Kasumi-1 (cell line): ENCODE results near the gene CMSS1.

ENCODE experiments used
- DNase-seq, 2 experiments: peaks; one replicate each; lab custom pipeline; 2025; lab: John Stamatoyannopoulos, UW

The CMSS1 gene

DNA sequence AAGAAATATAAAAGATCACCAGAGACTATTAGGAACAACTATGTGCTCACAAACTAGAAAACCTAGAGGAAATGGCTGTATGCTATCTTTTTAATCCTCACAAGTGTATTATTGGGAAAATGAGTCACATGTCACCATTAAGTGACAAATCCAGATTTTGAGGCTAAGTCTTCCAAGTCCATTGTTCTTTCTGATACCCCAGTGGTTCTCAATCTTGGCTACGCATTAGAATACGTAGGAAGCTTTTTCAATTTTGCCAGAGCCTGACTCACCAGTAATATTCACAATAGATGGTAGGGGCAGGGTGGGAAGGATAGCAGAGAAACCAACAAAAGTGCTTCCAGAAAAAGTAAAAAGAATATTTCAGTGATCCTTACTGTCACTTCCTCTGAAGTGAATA is 179.6 kb downstream of the CMSS1 start:
- no peak for DNase-seq

DNA sequence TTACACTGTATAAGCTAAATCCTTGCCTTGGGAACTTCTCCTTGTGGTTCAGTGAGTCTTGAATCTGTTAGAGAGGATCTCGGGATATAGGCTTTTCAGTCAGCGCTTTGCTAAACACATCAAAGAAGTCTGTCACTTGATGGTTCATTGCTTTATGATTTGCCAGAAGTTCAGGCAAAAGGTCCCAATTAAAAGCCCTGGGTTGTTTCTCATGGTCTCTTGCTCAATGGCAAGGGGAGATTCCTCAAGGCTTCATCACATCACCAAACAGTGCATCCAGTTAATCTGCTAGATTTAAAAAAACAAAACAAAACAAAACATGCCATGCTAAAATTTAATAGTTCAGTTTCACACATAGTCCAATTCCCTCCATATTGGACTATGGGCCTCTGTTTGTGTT is 181.9 kb downstream of the CMSS1 start:
- no peak for DNase-seq

DNA sequence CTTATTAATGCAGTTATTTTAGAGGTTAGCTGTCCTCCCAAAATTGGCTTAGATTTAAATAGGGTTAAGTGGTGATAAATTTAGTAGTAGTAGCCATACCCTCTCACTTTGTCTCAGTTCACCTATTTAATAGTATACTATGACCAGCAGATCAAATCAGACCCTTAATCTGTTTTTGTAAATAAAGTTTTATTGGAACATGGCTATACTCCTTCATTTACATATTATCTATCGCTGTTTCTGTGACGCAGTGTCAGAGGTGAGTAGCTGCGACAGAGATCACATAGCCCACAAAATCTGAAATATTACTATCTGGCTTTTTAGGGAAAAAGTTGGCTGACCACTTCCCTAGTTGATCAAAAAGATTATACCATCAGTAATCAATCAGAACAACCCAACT is 183.4 kb downstream of the CMSS1 start:
- no peak for DNase-seq

DNA sequence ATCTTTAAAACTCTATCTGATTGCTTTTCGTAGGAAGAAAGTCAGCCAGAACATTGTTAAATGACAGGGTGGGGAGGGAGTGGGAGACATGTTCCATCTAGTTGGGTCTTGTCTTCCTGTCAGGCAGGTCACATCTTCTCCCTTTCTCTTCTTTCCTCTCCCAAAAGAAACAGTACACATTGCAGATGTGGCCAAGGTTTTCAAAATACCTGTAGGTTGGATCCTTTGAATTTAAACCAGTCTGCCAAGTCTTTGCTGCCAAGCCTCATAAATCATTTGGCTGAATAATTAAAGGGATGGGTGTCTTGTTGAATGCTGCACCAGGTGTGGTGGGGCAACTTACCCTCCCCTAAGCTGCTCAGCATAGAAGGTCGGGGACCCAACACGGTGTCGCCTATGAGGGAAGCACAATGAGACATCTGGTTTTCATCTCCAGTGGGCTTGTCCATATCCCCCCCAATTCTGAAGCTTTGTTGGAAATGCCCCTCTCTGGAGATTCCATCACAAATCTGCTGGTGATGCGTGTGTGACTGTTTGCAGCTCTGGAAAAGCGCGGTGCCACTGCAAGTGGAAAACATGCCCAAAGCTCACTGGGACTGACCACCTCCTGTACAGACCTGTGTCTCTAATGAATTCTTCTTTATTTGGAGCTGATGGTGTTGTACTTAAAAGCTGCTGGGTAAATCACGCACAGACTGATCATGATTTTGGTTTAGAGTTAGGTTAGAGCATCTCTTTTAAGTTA is 184.0 kb downstream of the CMSS1 start:
- no peak for DNase-seq

DNA sequence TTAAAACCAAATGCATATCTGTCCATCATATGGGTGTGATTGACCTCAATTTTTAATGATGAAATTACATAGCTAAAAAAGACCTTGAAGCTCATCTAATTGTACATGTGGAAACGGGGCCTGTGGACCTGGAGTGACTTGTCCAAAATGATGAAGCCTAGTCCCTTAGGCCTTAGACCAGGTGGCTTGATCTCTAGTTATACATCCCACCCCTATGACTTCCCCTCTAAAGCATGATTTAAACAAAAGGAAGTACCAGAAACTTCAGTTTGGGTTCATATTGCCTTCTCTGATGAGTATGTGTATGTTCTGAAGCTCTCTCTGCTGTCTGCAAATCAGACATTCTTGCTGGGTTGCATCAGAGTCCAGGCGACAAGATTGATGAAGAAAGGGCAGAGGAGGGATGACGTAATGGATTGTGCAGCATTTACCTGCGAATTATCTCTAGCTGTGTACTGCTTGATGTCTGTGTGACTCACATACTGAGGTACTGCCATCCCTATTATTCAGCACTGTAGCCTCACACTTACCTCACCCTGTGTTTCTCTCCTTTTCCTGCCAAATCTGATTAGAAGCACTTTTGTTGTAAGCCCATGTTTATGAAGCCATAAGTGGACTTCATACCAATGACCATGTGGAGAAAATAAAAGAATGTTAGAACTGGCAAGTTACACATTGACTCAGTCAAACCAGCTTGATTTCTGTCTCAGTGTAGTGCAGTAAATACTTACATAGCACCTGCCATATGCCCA is 185.1 kb downstream of the CMSS1 start:
- no peak for DNase-seq

DNA sequence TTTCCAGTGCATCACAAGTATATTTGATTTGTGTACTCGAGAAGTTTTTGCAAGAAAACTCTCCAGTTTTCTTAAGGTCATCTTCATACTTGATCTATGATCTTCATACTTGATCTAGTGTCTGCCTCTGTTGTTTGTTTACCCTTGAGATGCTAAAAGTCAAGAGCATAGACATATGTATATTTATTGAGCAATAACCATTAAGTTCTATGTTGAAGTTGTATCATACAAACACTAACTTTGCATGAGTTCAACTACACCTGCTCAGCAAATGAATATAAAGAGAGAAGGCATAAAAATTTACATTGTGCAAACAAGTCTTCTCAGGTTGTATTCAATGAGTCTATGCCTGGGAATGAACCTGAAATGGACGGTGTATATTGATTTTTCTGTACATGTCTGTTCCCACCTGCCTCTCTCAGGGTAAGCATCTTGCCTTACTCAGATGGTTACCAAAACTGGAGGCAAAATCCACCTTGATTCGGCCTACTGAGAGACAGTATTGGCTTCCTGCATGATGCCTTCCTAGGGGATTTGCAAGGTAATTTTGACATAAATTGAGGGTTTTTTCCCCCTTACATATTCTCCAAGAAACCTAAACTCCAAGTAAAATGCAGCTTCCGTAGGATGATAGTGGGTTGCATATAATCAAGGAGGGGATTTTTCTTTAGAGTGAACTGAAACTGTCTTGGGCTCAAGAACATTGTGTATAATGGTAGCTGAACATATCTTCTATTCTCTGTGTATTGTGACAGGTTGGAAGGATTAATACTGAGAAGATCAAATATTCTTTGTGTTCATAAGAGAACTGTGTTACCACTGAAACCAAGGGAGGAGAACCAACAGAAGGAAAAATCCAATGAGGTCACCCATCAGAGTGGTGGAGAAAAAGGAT is 186.2 kb downstream of the CMSS1 start:
- no peak for DNase-seq

DNA sequence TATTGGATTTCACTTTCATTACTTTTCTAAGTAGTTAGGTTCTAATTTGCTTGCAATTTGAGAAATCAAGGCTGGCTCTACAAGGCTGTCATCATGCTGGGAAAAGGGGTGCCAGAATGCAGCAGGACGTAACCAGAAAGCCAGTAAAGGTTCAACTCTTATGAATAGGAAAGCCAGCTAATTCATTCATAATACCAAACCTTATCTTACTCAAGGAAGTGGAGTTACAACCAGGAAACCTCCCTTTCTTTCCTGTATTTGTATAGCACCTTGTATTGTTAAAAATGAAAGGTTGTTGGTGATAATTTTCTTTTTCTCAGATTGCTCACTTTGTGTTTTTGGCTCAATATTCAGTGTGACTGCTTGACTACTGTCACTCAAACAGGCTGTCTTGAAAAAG is 187.3 kb downstream of the CMSS1 start:
- no peak for DNase-seq

DNA sequence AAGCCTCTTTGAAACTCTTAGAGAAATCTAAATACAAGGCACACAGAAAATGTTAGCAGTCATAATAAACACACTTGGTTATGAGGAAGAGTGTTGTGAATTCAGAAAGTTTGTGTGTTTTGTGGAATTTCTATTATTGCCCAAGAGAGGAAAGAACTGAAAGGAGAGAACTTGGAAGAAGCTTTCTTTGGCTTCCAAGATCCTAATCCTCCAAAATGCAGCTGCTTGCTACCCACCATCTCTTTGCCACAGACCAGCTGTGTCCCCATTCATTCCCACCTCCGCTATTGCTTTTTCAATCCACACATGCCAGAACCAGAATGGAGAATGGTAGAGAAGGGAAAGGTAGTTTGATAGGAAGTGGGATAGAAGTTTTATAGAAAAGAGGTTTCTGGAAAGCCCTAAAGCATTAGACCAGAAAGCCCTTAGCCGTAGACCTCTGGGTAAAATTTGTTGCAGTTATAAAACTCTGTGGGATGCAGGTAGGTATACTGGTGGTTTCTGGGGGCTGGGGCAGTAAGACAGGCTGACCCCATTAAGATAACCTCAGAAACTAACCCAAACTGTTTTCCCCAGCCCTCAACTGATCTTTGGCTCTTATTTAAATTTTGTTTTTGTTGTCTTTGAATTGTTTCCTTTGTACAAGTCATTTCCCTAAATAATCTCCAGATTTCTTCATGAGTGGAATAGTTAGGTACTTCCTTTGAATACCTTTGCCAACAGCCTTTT is 188.2 kb downstream of the CMSS1 start:
- no peak for DNase-seq

DNA sequence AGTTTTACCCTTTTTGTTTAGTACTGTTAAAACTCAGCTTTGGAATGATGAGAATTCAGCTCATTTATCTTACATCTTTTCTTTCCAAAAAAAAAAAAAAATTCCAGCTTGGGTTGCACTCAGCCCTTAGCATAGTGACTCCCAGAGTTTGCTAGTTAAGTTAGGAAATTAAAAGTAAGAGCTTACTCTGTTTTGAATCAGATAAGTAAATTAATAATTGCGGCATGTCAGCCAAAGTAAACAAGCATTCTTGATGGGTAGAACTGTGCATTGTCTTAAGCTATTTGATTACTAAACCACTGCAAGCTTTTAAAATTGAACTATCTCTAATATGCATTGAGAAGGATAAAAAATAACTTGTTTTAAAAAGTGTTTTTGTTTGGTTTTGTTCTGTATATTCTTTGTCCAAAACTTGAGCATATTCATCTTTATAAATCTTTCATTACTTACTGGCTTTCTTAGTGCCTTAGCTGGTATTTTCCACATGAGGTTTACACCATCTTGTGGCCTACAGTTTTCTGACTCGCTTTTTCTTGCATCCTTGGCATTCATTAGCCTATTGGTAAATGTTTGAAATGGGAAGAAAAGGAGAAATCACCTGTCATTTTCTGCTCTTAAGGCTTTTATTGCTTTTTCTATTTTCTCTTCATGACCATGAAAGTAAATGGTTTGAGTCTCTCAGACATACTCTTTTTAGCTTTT is 189.1 kb downstream of the CMSS1 start:
- no peak for DNase-seq

DNA sequence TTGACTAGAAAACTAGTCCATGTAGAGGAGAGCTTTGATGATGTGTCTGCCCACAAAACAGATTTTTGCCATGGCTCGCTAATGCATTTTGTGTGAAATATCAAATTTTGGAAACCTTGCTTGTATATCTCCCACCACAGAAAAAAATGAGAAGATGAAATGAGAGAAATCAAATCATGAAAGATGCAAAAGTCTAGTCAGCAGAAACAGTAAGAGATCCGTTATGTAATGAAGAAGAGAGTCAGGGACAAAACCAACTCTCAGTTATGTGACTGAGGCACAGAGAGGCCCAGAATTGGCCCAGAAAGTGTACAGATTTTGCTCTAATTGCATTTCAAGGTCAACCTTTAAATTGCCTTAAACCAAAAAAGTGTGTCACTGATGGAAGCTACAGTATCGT is 189.7 kb downstream of the CMSS1 start:
- no peak for DNase-seq

DNA sequence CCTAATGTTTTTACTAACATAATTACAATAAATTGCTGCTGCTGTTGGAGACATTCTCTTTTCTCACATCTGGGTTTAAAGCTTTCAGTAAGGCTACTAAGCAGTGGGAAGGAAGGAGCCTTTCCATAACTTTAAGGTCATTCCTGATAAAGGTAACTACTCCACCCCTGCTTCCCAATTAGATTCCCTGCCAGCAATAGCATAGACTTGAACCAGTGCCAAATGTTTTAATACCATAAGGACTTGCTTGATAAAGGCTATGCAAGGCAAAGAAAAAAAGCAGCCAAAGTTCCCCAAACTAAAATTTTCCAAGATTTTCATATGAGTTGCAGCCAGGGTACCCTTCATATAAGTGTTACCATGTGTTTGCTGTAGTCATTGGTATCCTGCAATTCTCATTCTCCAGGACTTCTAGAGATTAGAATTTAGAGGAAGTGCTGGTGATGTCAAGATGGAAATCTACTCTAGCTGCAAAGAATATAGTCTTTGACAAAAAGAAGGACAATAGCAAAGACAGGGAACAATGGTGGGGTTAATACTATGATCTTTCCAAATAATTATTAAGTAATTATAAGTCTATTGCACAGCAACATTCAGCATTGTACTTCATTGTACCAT is 190.5 kb downstream of the CMSS1 start:
- DNase-seq = no peak

DNA sequence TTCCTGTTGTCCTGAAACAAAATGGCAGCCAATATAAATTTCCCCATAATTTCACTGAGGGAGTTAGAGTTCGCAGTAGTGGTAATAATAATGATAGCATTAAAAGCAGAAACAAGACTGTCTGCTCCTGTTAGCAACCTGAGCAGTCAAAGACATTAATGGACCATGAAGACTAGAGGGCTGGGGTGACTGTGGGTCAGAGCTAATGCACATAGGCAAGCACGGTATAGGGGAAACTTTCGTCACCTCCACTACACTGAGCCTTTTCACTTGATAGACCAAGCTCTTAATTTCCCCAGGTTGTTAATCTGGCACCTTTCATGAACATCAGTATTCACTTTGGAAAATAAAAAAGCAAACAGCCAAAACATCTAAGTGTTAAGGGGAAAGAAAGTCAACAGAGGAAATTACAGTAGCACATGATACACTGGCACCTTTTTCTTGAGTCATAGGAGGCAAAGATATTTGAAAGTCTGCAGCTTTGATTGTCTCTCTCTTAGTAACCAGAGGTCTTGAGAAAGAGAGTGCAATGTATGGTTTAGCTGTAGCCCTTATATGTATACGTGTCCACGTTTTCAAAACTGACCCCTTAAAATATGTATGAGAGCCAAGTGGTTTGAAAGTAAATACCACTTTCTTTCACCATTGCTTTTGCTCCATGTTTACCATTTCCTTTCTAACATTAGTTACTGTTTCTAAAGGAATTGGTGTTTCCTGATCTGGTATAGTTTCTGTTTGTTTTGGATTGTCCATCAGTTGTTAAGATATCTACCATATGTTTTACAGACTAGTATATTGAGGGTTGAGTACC is 191.8 kb downstream of the CMSS1 start:
- no peak for DNase-seq

DNA sequence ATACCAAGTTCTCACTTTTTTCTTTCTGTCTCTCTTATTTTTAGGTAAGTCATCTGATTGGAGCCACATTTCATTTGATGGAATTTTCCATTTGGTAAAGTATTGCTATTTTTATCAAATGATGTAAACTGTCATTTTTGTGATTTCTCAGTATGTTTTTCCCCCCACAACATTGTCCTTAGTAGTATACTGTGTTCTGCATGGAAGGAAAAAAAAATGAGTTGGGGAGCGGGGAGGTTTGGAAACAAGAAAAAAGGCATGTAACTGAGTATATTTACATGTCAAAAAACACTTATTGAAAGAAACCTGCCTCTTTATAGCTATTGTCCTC is 192.4 kb downstream of the CMSS1 start:
- no peak for DNase-seq

DNA sequence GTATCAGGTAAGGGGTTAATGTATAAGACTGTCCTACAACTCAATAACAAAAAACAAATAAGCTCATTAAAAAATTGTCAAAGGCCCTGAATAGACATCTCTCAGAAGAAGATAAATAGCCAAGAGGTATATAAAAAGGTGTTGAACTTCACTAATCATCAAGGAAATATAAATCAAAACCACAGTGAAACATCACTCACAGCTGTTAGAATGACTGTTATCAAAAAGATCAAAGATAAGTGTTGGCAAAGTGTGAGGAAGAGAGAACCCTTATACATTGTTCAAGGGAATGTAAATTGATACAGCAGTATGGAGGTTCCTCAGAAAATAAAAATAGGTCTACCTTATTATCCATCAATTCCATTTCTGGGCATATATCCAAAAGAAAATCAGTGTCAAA is 201.1 kb downstream of the CMSS1 start:
- DNase-seq = no peak

DNA sequence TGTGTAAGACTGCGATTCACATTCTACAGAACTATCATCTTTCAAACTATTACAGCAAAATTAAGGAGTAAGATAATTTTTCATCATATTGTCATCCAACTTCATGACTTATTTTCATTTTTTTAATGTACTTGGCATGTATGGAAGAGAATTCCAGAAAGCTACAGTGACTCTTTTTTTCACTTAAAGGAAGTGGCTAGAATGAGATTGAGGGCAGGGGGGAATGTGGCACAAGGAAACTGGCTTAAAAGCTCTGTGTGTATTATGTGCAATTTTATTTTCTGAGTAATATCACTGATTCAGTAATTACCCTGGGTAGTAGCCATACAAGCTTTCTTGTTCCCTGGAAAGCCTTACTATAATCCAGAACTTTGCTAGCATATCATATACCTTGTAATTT is 202.1 kb downstream of the CMSS1 start:
- DNase-seq = no peak

DNA sequence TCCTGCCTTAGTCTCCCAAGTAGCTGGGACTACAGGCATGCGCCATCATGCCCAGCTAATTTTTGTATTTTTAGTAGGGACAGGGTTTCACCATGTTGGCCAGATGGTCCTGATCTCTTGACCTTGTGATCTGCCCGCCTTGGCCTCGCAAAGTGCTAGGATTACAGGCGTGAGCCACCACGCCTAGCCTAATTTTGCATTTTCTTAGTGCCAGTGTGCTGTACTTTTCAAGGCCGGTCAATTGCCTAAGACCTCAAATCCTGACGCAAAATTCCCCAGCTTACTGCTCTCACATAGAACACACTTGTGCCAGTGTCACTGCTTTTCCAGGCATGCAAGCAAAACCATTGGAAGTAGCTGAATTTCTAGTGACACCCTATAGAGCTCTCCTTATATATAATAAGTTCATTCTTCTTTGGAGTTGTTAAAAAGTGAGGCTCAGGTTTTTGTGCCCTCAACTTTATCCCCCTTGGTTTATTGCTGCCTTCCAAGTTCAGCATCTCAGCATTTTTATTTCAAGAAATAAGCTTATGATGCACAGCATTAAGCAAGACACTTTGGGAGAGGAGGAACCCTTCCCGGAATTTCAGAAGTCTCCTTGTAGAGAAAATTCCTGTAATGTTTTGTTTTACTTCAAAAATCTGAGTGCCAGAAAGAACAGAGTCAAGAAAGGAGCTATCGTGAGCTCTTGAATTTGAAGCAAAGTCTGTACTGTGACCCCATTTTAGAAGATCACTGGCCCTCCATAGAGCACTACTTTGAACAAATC is 203.4 kb downstream of the CMSS1 start:
- no peak for DNase-seq

DNA sequence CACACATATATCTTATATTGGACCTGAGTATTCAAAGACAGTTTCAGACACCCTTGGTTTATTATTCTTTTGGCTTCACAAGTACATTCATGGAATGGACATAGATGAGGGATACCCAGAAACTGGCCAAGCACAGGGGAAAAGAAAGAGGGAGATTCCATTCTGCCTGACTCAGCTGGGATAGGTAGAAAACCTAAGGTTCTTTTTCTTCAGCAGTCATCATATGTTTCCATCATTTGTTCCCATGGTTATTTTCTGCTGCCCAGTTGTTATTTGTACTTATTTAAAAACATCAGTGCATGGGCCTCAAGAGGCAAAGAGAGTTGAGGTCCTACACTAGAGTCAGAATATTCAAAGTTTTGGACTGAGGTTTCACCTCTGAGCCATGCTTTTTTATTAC is 204.8 kb downstream of the CMSS1 start:
- no peak for DNase-seq

DNA sequence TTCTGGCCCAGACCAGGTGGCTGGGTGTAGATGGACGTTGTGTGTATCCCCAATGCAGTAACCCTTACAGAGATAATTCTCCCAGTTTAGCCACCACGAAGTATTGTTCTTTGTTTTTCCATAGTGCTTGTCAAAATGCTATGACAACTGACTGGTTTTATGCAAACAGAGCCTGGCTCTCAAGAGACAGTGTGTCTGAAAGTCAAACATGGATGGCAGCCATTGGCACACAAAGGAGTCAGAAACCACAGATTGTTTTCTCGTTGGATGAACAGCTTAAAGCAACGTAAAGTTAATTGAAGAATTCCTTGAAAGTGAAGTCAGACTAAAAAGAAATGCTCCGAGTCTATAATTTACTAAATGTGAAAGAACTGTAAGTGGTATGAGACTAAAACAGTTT is 205.5 kb downstream of the CMSS1 start:
- no peak for DNase-seq

DNA sequence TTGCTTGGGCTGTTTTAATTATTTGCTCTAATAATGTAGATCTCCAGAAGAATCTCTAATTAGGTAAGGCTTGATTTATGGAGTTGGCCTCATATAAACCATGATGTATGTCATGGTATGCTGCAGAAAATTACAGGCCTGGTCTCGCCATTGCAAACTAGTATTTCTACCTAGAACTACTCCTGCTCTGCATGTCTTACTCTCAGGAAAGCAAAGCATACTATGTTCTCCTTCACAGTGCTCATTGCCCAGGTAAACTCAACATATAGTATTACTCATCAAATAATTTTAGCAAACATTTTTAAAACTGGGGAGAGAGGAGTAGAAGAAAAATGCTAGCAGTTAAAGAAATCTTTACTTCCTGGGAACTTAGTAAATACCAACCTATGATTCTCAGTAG is 205.9 kb downstream of the CMSS1 start:
- no peak for DNase-seq
